SK-N-SH (cell line): ENCODE measurements around the gene ZFAND4.

ENCODE experiments used
- POLR2AphosphoS5 ChIP-seq: IDR thresholded peaks from 2 replicates; pipeline ENCODE4 v1.6.1; 2012; ENCODE audit warnings: low read depth, low read length
- RFX5 ChIP-seq: IDR thresholded peaks from 2 replicates; pipeline ENCODE4 v1.6.1; 2012; ENCODE audit warnings: mild to moderate bottlenecking, improper control_type of control experiment, low read length
- TAF1 ChIP-seq: IDR thresholded peaks from 2 replicates; pipeline ENCODE4 v1.6.1; 2012; ENCODE audit warnings: low read depth, mild to moderate bottlenecking, low read length, moderate library complexity, borderline replicate concordance
- TF ChIP-seq, protein P1 (sequence below): IDR thresholded peaks from 2 replicates; pipeline ENCODE4 v1.4.0; 2012; ENCODE audit warnings: low read depth
- TF ChIP-seq, protein P2 (sequence below): fragments of 200-600 bp; sonication (generic); IDR thresholded peaks from 2 replicates; pipeline ENCODE4 v1.6.1; 2017; ENCODE audit warnings: antibody characterized with exemption, mild to moderate bottlenecking, moderate library complexity
- TF ChIP-seq, protein P3 (sequence below): fragments of 150-350 bp; IDR thresholded peaks from 2 replicates; pipeline ENCODE4 v1.6.1; 2017; ENCODE audit warnings: antibody characterized with exemption, low read length, low read depth, borderline replicate concordance

DNA sequence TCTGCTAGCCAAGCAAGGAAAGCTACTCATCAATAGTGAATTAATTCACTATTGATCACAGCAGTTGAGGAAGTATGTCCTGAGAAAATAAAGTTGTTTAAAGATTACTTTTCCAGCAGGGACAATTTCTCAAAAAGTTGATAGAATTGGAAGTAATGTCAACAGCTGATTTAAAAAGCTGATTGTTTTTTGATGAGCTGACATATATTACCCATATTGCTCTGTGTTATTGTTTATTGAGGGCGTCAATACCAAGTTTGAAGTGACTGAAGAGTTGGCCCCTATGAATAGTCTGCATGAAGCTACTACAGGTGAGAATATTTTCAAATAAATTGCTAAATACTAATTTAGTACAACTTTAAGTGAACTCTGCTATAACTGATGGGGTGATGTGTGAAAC, 28.0 kb downstream of the ZFAND4 start:
- TF ChIP-seq, protein P1, sequence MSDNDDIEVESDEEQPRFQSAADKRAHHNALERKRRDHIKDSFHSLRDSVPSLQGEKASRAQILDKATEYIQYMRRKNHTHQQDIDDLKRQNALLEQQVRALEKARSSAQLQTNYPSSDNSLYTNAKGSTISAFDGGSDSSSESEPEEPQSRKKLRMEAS, result no peak
- TF ChIP-seq, protein P2, sequence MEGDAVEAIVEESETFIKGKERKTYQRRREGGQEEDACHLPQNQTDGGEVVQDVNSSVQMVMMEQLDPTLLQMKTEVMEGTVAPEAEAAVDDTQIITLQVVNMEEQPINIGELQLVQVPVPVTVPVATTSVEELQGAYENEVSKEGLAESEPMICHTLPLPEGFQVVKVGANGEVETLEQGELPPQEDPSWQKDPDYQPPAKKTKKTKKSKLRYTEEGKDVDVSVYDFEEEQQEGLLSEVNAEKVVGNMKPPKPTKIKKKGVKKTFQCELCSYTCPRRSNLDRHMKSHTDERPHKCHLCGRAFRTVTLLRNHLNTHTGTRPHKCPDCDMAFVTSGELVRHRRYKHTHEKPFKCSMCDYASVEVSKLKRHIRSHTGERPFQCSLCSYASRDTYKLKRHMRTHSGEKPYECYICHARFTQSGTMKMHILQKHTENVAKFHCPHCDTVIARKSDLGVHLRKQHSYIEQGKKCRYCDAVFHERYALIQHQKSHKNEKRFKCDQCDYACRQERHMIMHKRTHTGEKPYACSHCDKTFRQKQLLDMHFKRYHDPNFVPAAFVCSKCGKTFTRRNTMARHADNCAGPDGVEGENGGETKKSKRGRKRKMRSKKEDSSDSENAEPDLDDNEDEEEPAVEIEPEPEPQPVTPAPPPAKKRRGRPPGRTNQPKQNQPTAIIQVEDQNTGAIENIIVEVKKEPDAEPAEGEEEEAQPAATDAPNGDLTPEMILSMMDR, result no peak
- TF ChIP-seq POLR2AphosphoS5 (no peak), RFX5 (no peak), TAF1 (no peak)
- TF ChIP-seq, protein P3, sequence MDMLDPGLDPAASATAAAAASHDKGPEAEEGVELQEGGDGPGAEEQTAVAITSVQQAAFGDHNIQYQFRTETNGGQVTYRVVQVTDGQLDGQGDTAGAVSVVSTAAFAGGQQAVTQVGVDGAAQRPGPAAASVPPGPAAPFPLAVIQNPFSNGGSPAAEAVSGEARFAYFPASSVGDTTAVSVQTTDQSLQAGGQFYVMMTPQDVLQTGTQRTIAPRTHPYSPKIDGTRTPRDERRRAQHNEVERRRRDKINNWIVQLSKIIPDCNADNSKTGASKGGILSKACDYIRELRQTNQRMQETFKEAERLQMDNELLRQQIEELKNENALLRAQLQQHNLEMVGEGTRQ, result no peak
